IMR-90 (cell line): ENCODE measurements around the gene PTCD2. TPM values are rescaled to one million over a fixed set of nuclear protein-coding genes. Genes with fewer than 3 reads are reported as not detected.

Experiments
- ATAC-seq: fragments of 200-7000 bp; cut with Tn5 transposase; 2 replicates; pipeline ENCODE4 v1.9.1; 2020; ENCODE audit warnings: low read depth, mild to moderate bottlenecking, moderate library complexity
- Bru-seq: library from RNA; stranded (reverse); fragments of 400-500 nt; gene quantifications from one replicate; lab custom pipeline; 2021; lab: Mats Ljungman, UMichigan
- BruChase-seq, 2 experiments: library from RNA; stranded (reverse); fragments of 400-500 nt; gene quantifications; one replicate each; lab custom pipeline; 2021; lab: Mats Ljungman, UMichigan
- BruUV-seq: library from RNA; stranded (reverse); fragments of 400-500 nt; replicated peaks from 2 replicates; lab custom pipeline; 2021; lab: Mats Ljungman, UMichigan
- CTCF ChIA-PET: fragments of 300-600 bp; formaldehyde crosslinking; extraction: SDS; loops from one replicate; lab custom pipeline; 2021; ENCODE audit warnings: antibody characterized with exemption; lab: Yijun Ruan, JAX
- POLR2A ChIA-PET: fragments of 300-600 bp; sonication (Branson Sonifier 250); formaldehyde crosslinking; loops from one replicate; lab custom pipeline; 2022; ENCODE audit warnings: antibody characterized with exemption; ENCODE audit not compliant: unreplicated experiment; lab: Charles Lee
- DNase-seq: peaks from one replicate; pipeline ENCODE4 v3.0.0; 2013
- H2AFZ ChIP-seq: replicated peaks from 2 replicates; pipeline ENCODE3; 2013; ENCODE audit warnings: low read length, mild to moderate bottlenecking; ENCODE audit not compliant: poor library complexity
- H2AK5ac ChIP-seq: 2 replicates; pipeline ENCODE4 v1.6.1; 2013; ENCODE audit warnings: low read depth, low read length, inconsistent platforms
- H2AK9ac ChIP-seq: replicated peaks from 2 replicates; pipeline ENCODE3; 2013; ENCODE audit warnings: mild to moderate bottlenecking, low read depth, low read length, moderate library complexity; ENCODE audit not compliant: poor library complexity
- H2BK120ac ChIP-seq: 2 replicates; pipeline ENCODE4 v1.6.1; 2013; ENCODE audit warnings: low read depth, low read length, inconsistent platforms
- H2BK15ac ChIP-seq: 3 replicates; pipeline ENCODE4 v1.6.1; 2013; ENCODE audit warnings: low read depth, low read length, inconsistent platforms
- H2BK20ac ChIP-seq: 2 replicates; pipeline ENCODE4 v1.6.1; 2013; ENCODE audit warnings: low read depth, mild to moderate bottlenecking, inconsistent platforms, low read length, moderate library complexity
- H2BK5ac ChIP-seq: 2 replicates; pipeline ENCODE4 v1.6.1; 2013; ENCODE audit warnings: mild to moderate bottlenecking, low read depth, low read length, inconsistent platforms; ENCODE audit not compliant: poor library complexity, severe bottlenecking
- H3K14ac ChIP-seq: replicated peaks from 2 replicates; pipeline ENCODE4 v1.6.1; 2013; ENCODE audit warnings: low read depth, low read length, inconsistent platforms
- H3K18ac ChIP-seq: 2 replicates; pipeline ENCODE4 v1.6.1; 2013; ENCODE audit warnings: low read depth, low read length, control low read depth
- H3K23ac ChIP-seq: 2 replicates; pipeline ENCODE4 v1.6.1; 2013; ENCODE audit warnings: low read depth, low read length, inconsistent platforms
- H3K27ac ChIP-seq: 2 replicates; pipeline ENCODE4 v1.5.1; 2013; ENCODE audit warnings: mild to moderate bottlenecking, control low read depth, low read length; ENCODE audit not compliant: insufficient read depth
- H3K27me3 ChIP-seq: 2 replicates; pipeline ENCODE4 v1.6.1; 2013; ENCODE audit warnings: low read length; ENCODE audit not compliant: control insufficient read depth, insufficient read depth
- H3K36me3 ChIP-seq: 2 replicates; pipeline ENCODE4 v1.6.1; 2013; ENCODE audit warnings: low read length, mixed read lengths; ENCODE audit not compliant: control insufficient read depth, insufficient read depth
- H3K4ac ChIP-seq: 2 replicates; pipeline ENCODE4 v1.6.1; 2013; ENCODE audit warnings: low read depth, low read length, inconsistent platforms
- H3K4me1 ChIP-seq: 2 replicates; pipeline ENCODE4 v1.6.1; 2013; ENCODE audit warnings: low read length, mixed read lengths; ENCODE audit not compliant: control insufficient read depth, insufficient read depth
- H3K4me2 ChIP-seq: 2 replicates; pipeline ENCODE4 v1.6.1; 2013; ENCODE audit warnings: low read depth, mild to moderate bottlenecking, control low read depth, low read length, moderate library complexity
- H3K4me3 ChIP-seq: 2 replicates; pipeline ENCODE4 v1.5.1; 2013; ENCODE audit warnings: low read depth, mild to moderate bottlenecking, control low read depth, low read length, moderate library complexity; ENCODE audit not compliant: insufficient read depth
- H3K56ac ChIP-seq: 2 replicates; pipeline ENCODE4 v1.6.1; 2013; ENCODE audit warnings: low read length, inconsistent platforms; ENCODE audit not compliant: insufficient read depth; ENCODE audit errors: extremely low read depth
- H3K79me1 ChIP-seq, 2 experiments: 2 replicates each; pipeline ENCODE4 v1.6.1; 2013; ENCODE audit warnings: low read length in 2 of 2, inconsistent platforms in 1 of 2, low read depth in 1 of 2
- H3K9ac ChIP-seq: 2 replicates; pipeline ENCODE4 v1.6.1; 2013; ENCODE audit warnings: low read depth, low read length, control low read depth
- H3K9me1 ChIP-seq: 2 replicates; pipeline ENCODE4 v1.6.1; 2013; ENCODE audit warnings: low read length, inconsistent platforms; ENCODE audit not compliant: insufficient read depth
- H3K9me3 ChIP-seq: 2 replicates; pipeline ENCODE4 v1.6.1; 2013; ENCODE audit warnings: low read length; ENCODE audit not compliant: control insufficient read depth, insufficient read depth
- H4K20me1 ChIP-seq: 2 replicates; pipeline ENCODE4 v1.6.1; 2013; ENCODE audit warnings: low read length, inconsistent platforms; ENCODE audit not compliant: insufficient read depth
- H4K5ac ChIP-seq: 2 replicates; pipeline ENCODE4 v1.6.1; 2013; ENCODE audit warnings: mild to moderate bottlenecking, low read depth, low read length, control low read depth
- H4K8ac ChIP-seq, 2 experiments: 2 replicates each; pipeline ENCODE4 v1.6.1; 2013; ENCODE audit warnings: low read depth in 2 of 2, low read length in 2 of 2, control low read depth in 1 of 2, inconsistent platforms in 1 of 2
- H4K91ac ChIP-seq: 2 replicates; pipeline ENCODE4 v1.6.1; 2013; ENCODE audit warnings: low read depth, low read length, inconsistent platforms; ENCODE audit not compliant: insufficient read depth
- BHLHE40 ChIP-seq: fragments of 150-350 bp; IDR thresholded peaks from 2 replicates; pipeline ENCODE4 v1.6.1; 2016; ENCODE audit warnings: mild to moderate bottlenecking, low read depth, low read length
- CEBPB ChIP-seq: IDR thresholded peaks from 2 replicates; pipeline ENCODE4 v1.6.1; 2012; ENCODE audit warnings: low read depth, low read length, improper control_type of control experiment
- CHD1 ChIP-seq: IDR thresholded peaks from 2 replicates; pipeline ENCODE4 v1.6.1; 2012; ENCODE audit warnings: low read depth, low read length, improper control_type of control experiment
- MAFK ChIP-seq: IDR thresholded peaks from 2 replicates; pipeline ENCODE4 v1.6.1; 2012; ENCODE audit warnings: low read depth, low read length, improper control_type of control experiment
- MAZ ChIP-seq: IDR thresholded peaks from 2 replicates; pipeline ENCODE4 v1.6.1; 2012; ENCODE audit warnings: low read depth, mild to moderate bottlenecking, low read length, improper control_type of control experiment, moderate library complexity, borderline replicate concordance
- MXI1 ChIP-seq: IDR thresholded peaks from 2 replicates; pipeline ENCODE4 v1.6.1; 2012; ENCODE audit warnings: low read depth, mild to moderate bottlenecking, low read length, moderate library complexity, borderline replicate concordance
- NFE2L2 ChIP-seq: fragments of 150-350 bp; IDR thresholded peaks from 2 replicates; pipeline ENCODE4 v1.6.1; 2016; ENCODE audit warnings: low read depth, mild to moderate bottlenecking, low read length
- POLR2A ChIP-seq: IDR thresholded peaks from 2 replicates; pipeline ENCODE4 v1.6.1; 2012; ENCODE audit warnings: mild to moderate bottlenecking, low read depth, low read length
- RAD21 ChIP-seq: IDR thresholded peaks from 2 replicates; pipeline ENCODE4 v1.6.1; 2012; ENCODE audit warnings: low read length, improper control_type of control experiment
- RCOR1 ChIP-seq: IDR thresholded peaks from 2 replicates; pipeline ENCODE4 v1.6.1; 2012; ENCODE audit warnings: mild to moderate bottlenecking, low read length, improper control_type of control experiment; ENCODE audit not compliant: insufficient replicate concordance
- RFX5 ChIP-seq: IDR thresholded peaks from 2 replicates; pipeline ENCODE4 v1.8.0; 2012; ENCODE audit warnings: low read depth, mild to moderate bottlenecking, low read length, moderate library complexity
- WGBS, 2 experiments: methylation state at CpG; one replicate each; pipeline versions ENCODE4 v1.1.5 to v1.1.7; 2013; ENCODE audit warnings: missing lambda C conversion rate in 2 of 2; ENCODE audit not compliant: insufficient read length in 1 of 2; ENCODE audit errors: extremely low coverage in 2 of 2; 5-methylcytosine and 5-hydroxymethylcytosine counted together
- dilution Hi-C: fragments of 300-500 bp; cut with HindIII; formaldehyde crosslinking; loops from one replicate; pipeline ENCODE4 v1.14.3; 2018; ENCODE audit warnings: low sequenced_read_pairs; ENCODE audit not compliant: unreplicated experiment
- in situ Hi-C: fragments of 300-500 bp; cut with MboI; formaldehyde crosslinking; loops from 3 replicates; pipeline ENCODE4 v1.14.3; 2019; ENCODE audit warnings: low sequenced_read_pairs, inconsistent platforms, mixed read lengths
- intact Hi-C: fragments of 100-400 bp; cut with micrococcal nuclease; formaldehyde crosslinking; loops from 2 replicates; pipeline ENCODE4 v1.10.0; 2022
- long read RNA-seq: library from polyadenylated mRNA; unstranded; transcript quantifications from one replicate; pipeline ENCODE4 v2.0.0, GENCODE V29; 2021; ENCODE audit not compliant: unreplicated experiment
- polyA plus RNA-seq, 3 experiments: library from polyadenylated mRNA; depleted of rRNA; stranded (reverse); fragments of >200 nt; gene quantifications; 2 replicates each; pipeline ENCODE4 v1.2.3, GENCODE V29; 2012; ENCODE audit warnings: low replicate concordance in 1 of 3
- total RNA-seq: library from RNA; depleted of rRNA; stranded (reverse); fragments of >200 nt; gene quantifications from 2 replicates; pipeline ENCODE4 v1.2.3, GENCODE V29; 2012; rRNA removed
- TF ChIP-seq, protein P1 (sequence below): conservative IDR thresholded peaks from 2 replicates; pipeline ENCODE4 v1.5.1; 2012; ENCODE audit warnings: mild to moderate bottlenecking, low read depth, low read length, improper control_type of control experiment

Gene PTCD2, protein sequence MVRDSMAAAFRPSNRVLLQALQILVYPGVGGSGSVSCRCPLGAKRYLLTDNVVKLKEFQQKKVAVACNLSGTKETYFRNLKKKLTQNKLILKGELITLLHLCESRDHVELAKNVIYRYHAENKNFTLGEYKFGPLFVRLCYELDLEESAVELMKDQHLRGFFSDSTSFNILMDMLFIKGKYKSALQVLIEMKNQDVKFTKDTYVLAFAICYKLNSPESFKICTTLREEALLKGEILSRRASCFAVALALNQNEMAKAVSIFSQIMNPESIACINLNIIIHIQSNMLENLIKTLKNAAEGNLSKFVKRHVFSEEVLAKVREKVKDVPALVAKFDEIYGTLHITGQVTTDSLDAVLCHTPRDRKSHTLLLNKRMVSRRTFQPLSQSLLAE
- total RNA-seq (9.9 and 10.0 TPM in 2 replicates), polyA plus RNA-seq (2012; rRNA removed) (5.2 and 6.5 TPM in 2 replicates), Bru-seq, nascent RNA (percentile 64 among the genes with signal in this experiment), BruChase-seq, experiment 1, labeled RNA remaining after a 6-hour chase (percentile 57 among the genes with signal in this experiment), BruChase-seq, experiment 2, labeled RNA remaining after a 2-hour chase (percentile 59 among the genes with signal in this experiment)
- polyA plus RNA-seq (2012; cell fraction: cytosol; rRNA removed), result 1.6 and 2.2 TPM in 2 replicates
- 3.1 and 8.4 TPM in 2 replicates for polyA plus RNA-seq (2012; cell fraction: nucleus; rRNA removed; ENCODE audit: low replicate concordance)
- long read RNA-seq, full-length matches to known transcripts, result 12 of 14 reads
- long read RNA-seq, partial matches to known transcripts, result 0 of 14 reads
- long read RNA-seq, other reads (novel, unspliced or antisense), result 2 of 14 reads

DNA sequence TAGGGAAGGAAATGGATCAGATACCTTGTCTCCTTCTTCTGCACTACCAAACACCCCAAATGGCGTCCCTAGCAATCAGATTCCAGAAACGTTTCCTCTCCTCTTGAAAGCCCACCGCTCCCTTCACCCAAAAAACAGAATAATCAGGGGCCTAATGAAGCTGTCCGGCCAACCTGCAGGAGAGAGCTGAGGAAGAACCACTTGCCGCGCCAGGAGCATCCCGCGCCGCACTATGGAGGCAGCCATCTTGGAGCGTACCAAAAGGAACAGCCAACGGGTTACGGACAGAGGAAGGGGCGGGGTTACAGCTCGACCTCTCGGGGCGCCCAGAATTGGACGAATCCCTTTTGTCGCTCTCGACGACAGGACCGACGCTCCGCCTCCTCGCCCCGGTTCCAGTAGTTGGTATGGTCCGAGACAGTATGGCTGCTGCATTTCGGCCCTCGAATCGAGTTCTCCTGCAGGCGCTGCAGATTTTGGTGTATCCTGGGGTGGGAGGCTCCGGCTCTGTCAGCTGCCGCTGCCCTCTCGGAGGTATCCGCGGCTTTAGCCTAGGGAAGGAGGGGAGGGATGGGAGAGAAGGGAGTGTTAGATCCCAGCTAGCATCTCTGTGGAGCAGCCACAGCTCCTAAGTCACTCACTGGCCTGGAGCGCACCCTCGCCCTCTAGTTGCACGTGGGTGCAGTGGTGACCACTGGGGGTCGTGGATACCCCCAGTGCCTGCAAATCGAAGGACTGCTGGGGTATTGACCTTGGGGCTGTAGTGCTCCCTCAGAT, at the start of gene PTCD2, which contains the start of gene MRPS27:
PTCD2 (plus strand) TSS at position 398 of the 777 bp plus-strand sequence; CDS start at position 408, 10 bp downstream.
MRPS27 (minus strand) TSS at position 265 of the 777 bp plus-strand sequence; CDS start at position 246, 19 bp downstream.
- intact Hi-C loops, result loop anchor here (2.0 kb wide), 1 partner anchor 205 kb away; no protein-coding TSS in a partner anchor
- Histone ChIP-seq H2AK5ac (peak within 1 kb of the TSS; percentile 89), H3K14ac (peak within 1 kb of the TSS; percentile 93), H3K9ac (peak within 1 kb of the TSS; percentile 88), H3K27me3 (no peaks in the 10 kb centered on the region), H3K9me3 (no peaks in the 10 kb centered on the region), H3K9me1 (peaks cover 7% of the 10 kb centered on the region), H2AK9ac (peak within 1 kb of the TSS; percentile 85), H4K8ac (peak within 1 kb of the TSS; percentile 92 to 97), H2AFZ (peak within 1 kb of the TSS; percentile 96), H4K20me1 (no peaks in the 10 kb centered on the region), H3K36me3 (no peaks in the 10 kb centered on the region), H2BK15ac (0 out of 3 replicates have a peak within 1 kb of the TSS, but pooled peaks have one; percentile 17), H3K4me3 (peak within 1 kb of the TSS; percentile 72), H3K4me2 (peak within 1 kb of the TSS; percentile 89), H3K23ac (peak within 1 kb of the TSS; percentile 93; the same call in 1 of the 2 replicates), H3K18ac (0 out of 2 replicates have a peak within 1 kb of the TSS, but pooled peaks have one; percentile 16), H3K4me1 (peaks cover 2% of the 10 kb centered on the region; the same call in 1 of the 2 replicates), H3K27ac (peak within 1 kb of the TSS; percentile 84), H4K91ac (peak within 1 kb of the TSS; percentile 90), H2BK120ac (peak within 1 kb of the TSS; percentile 57; the same call in 1 of the 2 replicates), H3K4ac (peak within 1 kb of the TSS; percentile 88), H3K56ac (peak within 1 kb of the TSS; percentile 87), H2BK20ac (no peak within 1 kb of the TSS), H2BK5ac (peak within 1 kb of the TSS; percentile 73), H3K79me1 (peaks cover 17 to 54% of the 10 kb centered on the region in 2 experiments), H4K5ac (peak within 1 kb of the TSS; percentile 63)
- in situ Hi-C loops, result loop anchor here (25.0 kb wide), 1 partner anchor 733 kb away; the partner anchor contains the start of gene MCCC2
- ATAC-seq, result peak; percentile 99
- DNase-seq, result peak; percentile 99
- dilution Hi-C loops, result no loop called here
- ChIA-PET POLR2A (interaction anchor here (0.6 to 0.9 kb wide), 3 partner anchors 12 to 305 kb away, joined by 3 to 5 read pairs (median 4); no protein-coding TSS in a partner anchor), CTCF (no interaction called here)
- TF ChIP-seq, protein P1, sequence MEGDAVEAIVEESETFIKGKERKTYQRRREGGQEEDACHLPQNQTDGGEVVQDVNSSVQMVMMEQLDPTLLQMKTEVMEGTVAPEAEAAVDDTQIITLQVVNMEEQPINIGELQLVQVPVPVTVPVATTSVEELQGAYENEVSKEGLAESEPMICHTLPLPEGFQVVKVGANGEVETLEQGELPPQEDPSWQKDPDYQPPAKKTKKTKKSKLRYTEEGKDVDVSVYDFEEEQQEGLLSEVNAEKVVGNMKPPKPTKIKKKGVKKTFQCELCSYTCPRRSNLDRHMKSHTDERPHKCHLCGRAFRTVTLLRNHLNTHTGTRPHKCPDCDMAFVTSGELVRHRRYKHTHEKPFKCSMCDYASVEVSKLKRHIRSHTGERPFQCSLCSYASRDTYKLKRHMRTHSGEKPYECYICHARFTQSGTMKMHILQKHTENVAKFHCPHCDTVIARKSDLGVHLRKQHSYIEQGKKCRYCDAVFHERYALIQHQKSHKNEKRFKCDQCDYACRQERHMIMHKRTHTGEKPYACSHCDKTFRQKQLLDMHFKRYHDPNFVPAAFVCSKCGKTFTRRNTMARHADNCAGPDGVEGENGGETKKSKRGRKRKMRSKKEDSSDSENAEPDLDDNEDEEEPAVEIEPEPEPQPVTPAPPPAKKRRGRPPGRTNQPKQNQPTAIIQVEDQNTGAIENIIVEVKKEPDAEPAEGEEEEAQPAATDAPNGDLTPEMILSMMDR, result 0 out of 2 replicates have a peak, but pooled peaks have one; percentile 3
- TF ChIP-seq POLR2A (peak; percentile 74), RCOR1 (no peak), NFE2L2 (no peak), CHD1 (peak; percentile 94; the same call in 1 of the 2 replicates), RFX5 (no peak), MAZ (peak; percentile 67; the same call in 1 of the 2 replicates), MAFK (no peak), MXI1 (peak; percentile 88), CEBPB (no peak), RAD21 (0 out of 2 replicates have a peak, but pooled peaks have one; percentile 0), BHLHE40 (peak; percentile 96)
- 1% methylated on average over 28 of the region's 40 CpGs; no CpG with 5 or more reads in 1 of the 2 experiments for WGBS, 2 experiments
- BruUV-seq, result no TSS peak
